ENCODE results near the gene PDGFA. TPM values are rescaled to one million over a fixed set of nuclear protein-coding genes. Genes with fewer than 3 reads are reported as not detected.

Gene PDGFA
- total RNA-seq, 2 experiments from 2014 or later = not detected

GRCh38 chr7:480531-481218 lies 39.0 kb downstream of the PDGFA start:
- TF ChIP-seq EZH2phosphoT487 (IDR thresholded peaks at IDR 0.05; ENCODE audit: borderline replicate concordance, low read depth, low read length) (no peak), CTCF (conservative IDR thresholded peaks at IDR 0.05; ENCODE audit: low read length) (no peak)
- intact Hi-C loops (cut with micrococcal nuclease; ENCODE audit: unreplicated experiment) = no loop called here
- Histone ChIP-seq H3K36me3 (ENCODE audit: insufficient read depth, low read length) (no peaks in the 10 kb centered on the region), H3K4me1 (ENCODE audit: insufficient read depth, low read length, poor library complexity, severe bottlenecking) (no peaks in the 10 kb centered on the region), H3K79me2 (ENCODE audit: insufficient read depth, low read depth, low read length) (no peaks in the 10 kb centered on the region), H3K27ac (ENCODE audit: low read depth, low read length, poor library complexity, severe bottlenecking) (no peak overlapping the region), H3K4me3 (ENCODE audit: low read depth, low read length, poor library complexity, severe bottlenecking) (no peak overlapping the region), H3K9me3 (ENCODE audit: low read length) (no peaks in the 10 kb centered on the region), H3K9me2 (ENCODE audit: insufficient read depth, low read length) (no peaks in the 10 kb centered on the region), H3K4me2 (ENCODE audit: low read length) (no peak overlapping the region), H4K20me1 (ENCODE audit: insufficient read depth, low read length) (no peaks in the 10 kb centered on the region), H2AFZ (ENCODE audit: low read length) (no peak overlapping the region)
- no peak for DNase-seq (ENCODE audit: low spot score)
- BruUV-seq (replicated peaks) = no TSS peak
- POLR2A ChIA-PET = no interaction called here
- CTCF ChIA-PET (ENCODE audit: unreplicated experiment) = no interaction called here

- no peaks in the 10 kb centered on the region for H4K20me1 ChIP-seq (ENCODE audit: insufficient read depth, low read length)
- no peaks in the 10 kb centered on the region for H3K4me1 ChIP-seq (ENCODE audit: insufficient read depth, low read length, poor library complexity, severe bottlenecking)
- DNase-seq (ENCODE audit: low spot score) = no peak
- CTCF ChIA-PET (ENCODE audit: unreplicated experiment) = no interaction called here
- H2AFZ ChIP-seq (ENCODE audit: low read length) = no peak overlapping the region
- H3K79me2 ChIP-seq (ENCODE audit: insufficient read depth, low read depth, low read length) = no peaks in the 10 kb centered on the region
- BruUV-seq (replicated peaks) = no TSS peak
- no peaks in the 10 kb centered on the region for H3K9me3 ChIP-seq (ENCODE audit: low read length)
- TF ChIP-seq EZH2phosphoT487 (IDR thresholded peaks at IDR 0.05; ENCODE audit: borderline replicate concordance, low read depth, low read length) = no peak
- no peak for TF ChIP-seq CTCF (conservative IDR thresholded peaks at IDR 0.05; ENCODE audit: low read length)
- POLR2A ChIA-PET = no interaction called here
- no peaks in the 10 kb centered on the region for H3K36me3 ChIP-seq (ENCODE audit: insufficient read depth, low read length)
- H3K4me2 ChIP-seq (ENCODE audit: low read length) = no peak overlapping the region
- no peaks in the 10 kb centered on the region for H3K9me2 ChIP-seq (ENCODE audit: insufficient read depth, low read length)
- no peak overlapping the region for H3K27ac ChIP-seq (ENCODE audit: low read depth, low read length, poor library complexity, severe bottlenecking)
- no peak overlapping the region for H3K4me3 ChIP-seq (ENCODE audit: low read depth, low read length, poor library complexity, severe bottlenecking)
- intact Hi-C loops (cut with micrococcal nuclease; ENCODE audit: unreplicated experiment) = no loop called here
These were observed 39.6 kb downstream of the PDGFA start for GRCh38 chr7:479948-480499.
